ENCODE data around the gene CES5A.

GRCh38 chr16:55812951-55813350 lies 62.2 kb downstream of the CES5A start:
- TF ChIP-seq CTCF (conservative IDR thresholded peaks at IDR 0.05; ENCODE audit: low read depth, low read length) (no peak), RAD21 (IDR thresholded peaks at IDR 0.05; ENCODE audit: low read length) (no peak), MAZ (IDR thresholded peaks at IDR 0.05; ENCODE audit: borderline replicate concordance, low read depth, low read length) (no peak), POLR2A (IDR thresholded peaks at IDR 0.05; ENCODE audit: low read depth, low read length) (no peak), ELK1 (IDR thresholded peaks at IDR 0.05; ENCODE audit: borderline replicate concordance, low read depth, low read length) (no peak), RCOR1 (IDR thresholded peaks at IDR 0.05; ENCODE audit: insufficient replicate concordance, low read length) (no peak), MAFK (IDR thresholded peaks at IDR 0.05; ENCODE audit: low read depth, low read length) (no peak), BHLHE40 (IDR thresholded peaks at IDR 0.05; ENCODE audit: low read depth, low read length) (no peak), RFX5 (IDR thresholded peaks at IDR 0.05; ENCODE audit: low read depth, low read length) (no peak), CEBPB (IDR thresholded peaks at IDR 0.05; ENCODE audit: low read depth, low read length) (no peak), USF2 (IDR thresholded peaks at IDR 0.05; ENCODE audit: low read depth, low read length) (no peak), SMC3 (IDR thresholded peaks at IDR 0.05; ENCODE audit: low read depth, low read length) (no peak), CHD1 (IDR thresholded peaks at IDR 0.05; ENCODE audit: low read depth, low read length) (no peak)

Data from IMR-90 (cell line).